Islet precursor cell (in vitro differentiated cells): ENCODE measurements around the gene CENPM.

Experiments used
- DNase-seq: peaks from one replicate; pipeline ENCODE4 v3.0.0-alpha.2; 2018

Gene CENPM

DNA sequence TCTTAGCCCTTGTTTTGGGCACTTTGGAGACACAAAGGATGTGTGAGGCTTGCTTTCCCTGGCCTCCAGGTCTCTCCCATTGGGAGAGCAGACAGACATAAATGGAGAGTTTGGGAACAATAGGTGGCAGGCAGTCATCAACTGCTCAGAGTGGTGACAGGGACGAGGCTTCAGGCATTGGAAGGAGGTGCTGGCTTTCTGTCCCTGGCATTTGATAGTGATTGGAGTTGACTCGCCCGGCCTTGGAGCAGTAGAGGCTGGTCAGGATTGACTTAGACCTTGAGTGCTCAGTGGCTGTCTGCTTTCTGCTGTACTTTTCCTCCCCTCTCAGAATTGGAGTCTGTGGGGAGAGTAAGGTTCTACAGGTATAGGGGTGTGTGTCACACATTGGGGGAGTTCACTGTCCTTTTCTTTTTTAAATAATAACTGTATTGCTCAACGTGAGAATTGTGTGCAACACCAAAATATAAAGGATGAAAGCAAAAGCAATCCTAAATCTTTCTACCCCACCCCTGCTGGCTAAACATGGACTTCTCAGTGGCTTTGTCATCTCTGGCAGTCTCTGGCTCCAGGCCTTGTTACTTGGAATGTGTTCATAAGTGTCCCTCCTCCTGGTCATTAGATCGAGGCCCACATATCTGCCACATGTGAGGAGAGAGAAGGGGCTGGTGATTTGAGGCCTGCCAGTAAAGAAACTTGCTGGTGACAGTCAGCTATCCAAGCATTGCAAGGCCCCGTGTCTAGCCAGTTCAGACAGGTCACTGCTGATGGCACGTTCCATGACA lies 53.2 kb downstream of the CENPM start:
- no peak for DNase-seq

DNA sequence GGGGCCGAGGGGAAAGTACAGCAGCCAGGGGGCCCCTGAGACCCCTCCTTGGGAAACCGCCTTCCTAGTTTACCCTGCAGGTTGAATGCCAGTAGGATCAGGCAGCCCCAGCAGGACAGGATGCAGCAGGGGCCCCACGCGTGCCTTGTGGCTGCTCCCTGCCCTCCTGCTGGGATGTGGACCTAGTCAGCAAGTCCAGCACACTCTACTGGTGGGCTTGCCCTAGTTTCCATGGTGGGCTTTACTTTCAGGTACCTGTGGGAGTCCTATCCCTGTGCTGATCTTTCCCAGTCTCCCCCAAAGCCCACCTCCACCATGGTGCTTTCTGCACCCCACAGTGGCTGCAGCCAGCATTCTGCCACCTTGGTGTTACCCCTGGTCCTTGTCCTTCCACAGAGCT lies 54.2 kb downstream of the CENPM start:
- DNase-seq: no peak

DNA sequence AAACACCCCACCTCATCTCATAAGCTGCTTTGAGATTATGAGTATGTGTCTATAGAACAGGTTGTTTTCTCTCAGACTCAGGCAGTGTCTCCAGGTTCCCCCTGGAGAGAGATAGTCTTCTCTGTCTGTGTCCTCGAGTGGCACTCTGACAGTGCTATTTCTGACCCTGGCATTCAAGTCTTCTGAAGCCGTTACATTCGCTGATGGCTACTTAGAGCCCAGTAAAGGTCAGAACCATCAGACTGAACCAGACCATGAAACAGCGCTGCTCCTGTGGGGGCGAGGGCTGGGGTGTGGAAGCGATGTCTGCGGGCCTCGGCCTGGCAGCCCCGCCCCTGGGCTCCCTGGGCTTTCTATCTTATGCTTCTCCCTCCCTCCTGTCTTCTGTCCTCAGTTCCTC lies 55.5 kb downstream of the CENPM start:
- no peak for DNase-seq
